WTC11 (cell line): ENCODE measurements around the gene NFATC1. TPM values are rescaled to one million over a fixed set of nuclear protein-coding genes. Genes with fewer than 3 reads are reported as not detected.

ENCODE experiments used
- ATAC-seq: fragments of 200-7000 bp; cut with Tn5 transposase; 2 replicates; pipeline ENCODE4 v1.10.0; 2021; ENCODE audit warnings: mild to moderate bottlenecking, moderate library complexity
- CTCF ChIA-PET: fragments of 300-600 bp; sonication (Branson Sonifier 250); formaldehyde crosslinking; loops from one replicate; lab custom pipeline; 2021; ENCODE audit warnings: antibody characterized with exemption; lab: Charles Lee
- POLR2A ChIA-PET: fragments of 350-600 bp; sonication (Branson Sonifier 250); formaldehyde crosslinking; loops from one replicate; lab custom pipeline; 2021; ENCODE audit warnings: antibody characterized with exemption; lab: Charles Lee
- DNase-seq: peaks from one replicate; pipeline ENCODE4 v3.0.0; 2021; ENCODE audit warnings: low spot score
- H3K27ac Mint-ChIP-seq: 2 replicates; pipeline ENCODE4 v1.8.0; 2021; ENCODE audit warnings: mixed read lengths
- H3K27me3 Mint-ChIP-seq: 2 replicates; pipeline ENCODE4 v1.8.0; 2021; ENCODE audit warnings: low read depth, mild to moderate bottlenecking, moderate library complexity, mixed read lengths
- H3K36me3 Mint-ChIP-seq: 2 replicates; pipeline ENCODE4 v1.8.0; 2021; ENCODE audit warnings: mixed read lengths
- H3K4me1 Mint-ChIP-seq: 2 replicates; pipeline ENCODE4 v1.8.0; 2022; ENCODE audit warnings: mixed read lengths
- H3K4me3 Mint-ChIP-seq: 2 replicates; pipeline ENCODE4 v1.8.0; 2021; ENCODE audit warnings: mild to moderate bottlenecking, moderate library complexity, mixed read lengths
- H3K9me3 Mint-ChIP-seq: 2 replicates; pipeline ENCODE4 v1.8.0; 2021; ENCODE audit warnings: mixed read lengths
- IRF2 ChIP-seq: sonication (generic); formaldehyde crosslinking; IDR thresholded peaks from 2 replicates; pipeline ENCODE4 v1.8.0; 2022; ENCODE audit warnings: low read depth, missing genetic modification reagents, borderline replicate concordance
- KAT7 ChIP-seq: sonication (generic); formaldehyde crosslinking; IDR thresholded peaks from 2 replicates; pipeline ENCODE4 v1.8.1; 2023; ENCODE audit warnings: missing genetic modification reagents, mild to moderate bottlenecking, borderline replicate concordance
- NR2C2 ChIP-seq: sonication (generic); formaldehyde crosslinking; IDR thresholded peaks from 2 replicates; pipeline ENCODE4 v1.8.0; 2022; ENCODE audit warnings: mild to moderate bottlenecking, missing genetic modification reagents
- RORB ChIP-seq: fragments of 250-450 bp; sonication (Bioruptor Pico); IDR thresholded peaks from 2 replicates; pipeline ENCODE4 v1.9.0; 2021; ENCODE audit warnings: mild to moderate bottlenecking
- SOX15 ChIP-seq: fragments of 250-450 bp; sonication (Bioruptor Pico); IDR thresholded peaks from 2 replicates; pipeline ENCODE4 v1.9.0; 2021; ENCODE audit warnings: mild to moderate bottlenecking
- total RNA-seq: library from RNA; stranded (reverse); gene quantifications from 3 replicates; pipeline ENCODE4 v1.2.3, GENCODE V29; 2021
- TF ChIP-seq, protein P1 (sequence below): sonication (generic); formaldehyde crosslinking; IDR thresholded peaks from 2 replicates; pipeline ENCODE4 v1.8.0; 2023; ENCODE audit warnings: missing genetic modification reagents, mild to moderate bottlenecking, borderline replicate concordance
- TF ChIP-seq, protein P2 (sequence below): sonication (generic); formaldehyde crosslinking; IDR thresholded peaks from 2 replicates; pipeline ENCODE4 v1.8.0; 2022; ENCODE audit warnings: mild to moderate bottlenecking, missing genetic modification reagents
- TF ChIP-seq, protein P3 (sequence below): fragments of 250-450 bp; sonication (Bioruptor Pico); IDR thresholded peaks from 2 replicates; pipeline ENCODE4 v1.9.0; 2021; ENCODE audit warnings: mild to moderate bottlenecking
- TF ChIP-seq, protein P4 (sequence below): fragments of 250-450 bp; sonication (Bioruptor Pico); conservative IDR thresholded peaks from 2 replicates; pipeline ENCODE4 v1.9.0; 2021; ENCODE audit warnings: mild to moderate bottlenecking
- TF ChIP-seq, protein P5 (sequence below): sonication (generic); formaldehyde crosslinking; conservative IDR thresholded peaks from 2 replicates; pipeline ENCODE4 v1.8.1; 2023; ENCODE audit warnings: mild to moderate bottlenecking, low read depth, missing genetic modification reagents, moderate library complexity
- TF ChIP-seq, protein P6 (sequence below): fragments of 250-450 bp; sonication (Bioruptor Pico); IDR thresholded peaks from 2 replicates; pipeline ENCODE4 v1.9.0; 2021; ENCODE audit warnings: mild to moderate bottlenecking, borderline replicate concordance

NFATC1 gene
- total RNA-seq, 1 experiment from 2014 or later, result 20.2 TPM

DNA sequence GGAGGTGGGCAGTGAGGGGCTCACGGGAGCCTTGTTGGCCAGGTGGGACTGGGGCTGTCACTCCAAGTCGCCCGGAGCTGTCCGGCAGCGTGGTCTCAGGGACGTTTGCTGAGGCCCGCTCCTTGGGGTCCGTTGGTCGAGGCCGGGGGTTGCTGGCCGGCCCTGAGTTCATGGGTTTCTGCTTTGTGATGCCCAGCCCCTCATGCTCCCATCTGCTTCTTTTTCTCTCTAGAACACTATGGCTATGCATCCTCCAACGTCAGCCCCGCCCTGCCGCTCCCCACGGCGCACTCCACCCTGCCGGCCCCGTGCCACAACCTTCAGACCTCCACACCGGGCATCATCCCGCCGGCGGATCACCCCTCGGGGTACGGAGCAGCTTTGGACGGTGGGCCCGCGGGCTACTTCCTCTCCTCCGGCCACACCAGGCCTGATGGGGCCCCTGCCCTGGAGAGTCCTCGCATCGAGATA lies 14.5 kb downstream of the NFATC1 start (continued):
- no peak for TF ChIP-seq KAT7 (CRISPR knock-in tag)
- TF ChIP-seq NR2C2 (CRISPR knock-in tag), result no peak
- TF ChIP-seq, protein P1, sequence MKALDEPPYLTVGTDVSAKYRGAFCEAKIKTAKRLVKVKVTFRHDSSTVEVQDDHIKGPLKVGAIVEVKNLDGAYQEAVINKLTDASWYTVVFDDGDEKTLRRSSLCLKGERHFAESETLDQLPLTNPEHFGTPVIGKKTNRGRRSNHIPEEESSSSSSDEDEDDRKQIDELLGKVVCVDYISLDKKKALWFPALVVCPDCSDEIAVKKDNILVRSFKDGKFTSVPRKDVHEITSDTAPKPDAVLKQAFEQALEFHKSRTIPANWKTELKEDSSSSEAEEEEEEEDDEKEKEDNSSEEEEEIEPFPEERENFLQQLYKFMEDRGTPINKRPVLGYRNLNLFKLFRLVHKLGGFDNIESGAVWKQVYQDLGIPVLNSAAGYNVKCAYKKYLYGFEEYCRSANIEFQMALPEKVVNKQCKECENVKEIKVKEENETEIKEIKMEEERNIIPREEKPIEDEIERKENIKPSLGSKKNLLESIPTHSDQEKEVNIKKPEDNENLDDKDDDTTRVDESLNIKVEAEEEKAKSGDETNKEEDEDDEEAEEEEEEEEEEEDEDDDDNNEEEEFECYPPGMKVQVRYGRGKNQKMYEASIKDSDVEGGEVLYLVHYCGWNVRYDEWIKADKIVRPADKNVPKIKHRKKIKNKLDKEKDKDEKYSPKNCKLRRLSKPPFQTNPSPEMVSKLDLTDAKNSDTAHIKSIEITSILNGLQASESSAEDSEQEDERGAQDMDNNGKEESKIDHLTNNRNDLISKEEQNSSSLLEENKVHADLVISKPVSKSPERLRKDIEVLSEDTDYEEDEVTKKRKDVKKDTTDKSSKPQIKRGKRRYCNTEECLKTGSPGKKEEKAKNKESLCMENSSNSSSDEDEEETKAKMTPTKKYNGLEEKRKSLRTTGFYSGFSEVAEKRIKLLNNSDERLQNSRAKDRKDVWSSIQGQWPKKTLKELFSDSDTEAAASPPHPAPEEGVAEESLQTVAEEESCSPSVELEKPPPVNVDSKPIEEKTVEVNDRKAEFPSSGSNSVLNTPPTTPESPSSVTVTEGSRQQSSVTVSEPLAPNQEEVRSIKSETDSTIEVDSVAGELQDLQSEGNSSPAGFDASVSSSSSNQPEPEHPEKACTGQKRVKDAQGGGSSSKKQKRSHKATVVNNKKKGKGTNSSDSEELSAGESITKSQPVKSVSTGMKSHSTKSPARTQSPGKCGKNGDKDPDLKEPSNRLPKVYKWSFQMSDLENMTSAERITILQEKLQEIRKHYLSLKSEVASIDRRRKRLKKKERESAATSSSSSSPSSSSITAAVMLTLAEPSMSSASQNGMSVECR (CRISPR knock-in tag), result no peak
- TF ChIP-seq SOX15, result no peak
- TF ChIP-seq RORB (CRISPR knock-in tag), result no peak
- TF ChIP-seq IRF2 (CRISPR knock-in tag), result no peak

DNA sequence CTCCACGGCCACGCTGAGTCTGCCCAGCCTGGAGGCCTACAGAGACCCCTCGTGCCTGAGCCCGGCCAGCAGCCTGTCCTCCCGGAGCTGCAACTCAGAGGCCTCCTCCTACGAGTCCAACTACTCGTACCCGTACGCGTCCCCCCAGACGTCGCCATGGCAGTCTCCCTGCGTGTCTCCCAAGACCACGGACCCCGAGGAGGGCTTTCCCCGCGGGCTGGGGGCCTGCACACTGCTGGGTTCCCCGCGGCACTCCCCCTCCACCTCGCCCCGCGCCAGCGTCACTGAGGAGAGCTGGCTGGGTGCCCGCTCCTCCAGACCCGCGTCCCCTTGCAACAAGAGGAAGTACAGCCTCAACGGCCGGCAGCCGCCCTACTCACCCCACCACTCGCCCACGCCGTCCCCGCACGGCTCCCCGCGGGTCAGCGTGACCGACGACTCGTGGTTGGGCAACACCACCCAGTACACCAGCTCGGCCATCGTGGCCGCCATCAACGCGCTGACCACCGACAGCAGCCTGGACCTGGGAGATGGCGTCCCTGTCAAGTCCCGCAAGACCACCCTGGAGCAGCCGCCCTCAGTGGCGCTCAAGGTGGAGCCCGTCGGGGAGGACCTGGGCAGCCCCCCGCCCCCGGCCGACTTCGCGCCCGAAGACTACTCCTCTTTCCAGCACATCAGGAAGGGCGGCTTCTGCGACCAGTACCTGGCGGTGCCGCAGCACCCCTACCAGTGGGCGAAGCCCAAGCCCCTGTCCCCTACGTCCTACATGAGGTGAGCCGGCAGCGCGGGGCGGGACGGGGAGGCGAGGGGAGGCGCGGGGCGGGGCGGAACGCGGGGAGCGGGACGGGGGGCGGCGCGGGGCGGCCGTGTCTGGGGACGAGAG lies 15.2 kb downstream of the NFATC1 start:
- CTCF ChIA-PET, result interaction anchor here (0.5 kb wide), 1 partner anchor 63 kb away, joined by 3 read pairs; no protein-coding TSS in a partner anchor
- DNase-seq (no peak), ATAC-seq (no peak)
- Mint-ChIP-seq H3K27me3 (no peaks in the 10 kb centered on the region), H3K9me3 (no peaks in the 10 kb centered on the region), H3K4me1 (peaks cover 15% of the 10 kb centered on the region), H3K4me3 (no peak overlapping the region), H3K27ac (no peak overlapping the region), H3K36me3 (peaks cover 3% of the 10 kb centered on the region; the same call in 1 of the 2 replicates)
- POLR2A ChIA-PET, result no interaction called here
- TF ChIP-seq, protein P2, sequence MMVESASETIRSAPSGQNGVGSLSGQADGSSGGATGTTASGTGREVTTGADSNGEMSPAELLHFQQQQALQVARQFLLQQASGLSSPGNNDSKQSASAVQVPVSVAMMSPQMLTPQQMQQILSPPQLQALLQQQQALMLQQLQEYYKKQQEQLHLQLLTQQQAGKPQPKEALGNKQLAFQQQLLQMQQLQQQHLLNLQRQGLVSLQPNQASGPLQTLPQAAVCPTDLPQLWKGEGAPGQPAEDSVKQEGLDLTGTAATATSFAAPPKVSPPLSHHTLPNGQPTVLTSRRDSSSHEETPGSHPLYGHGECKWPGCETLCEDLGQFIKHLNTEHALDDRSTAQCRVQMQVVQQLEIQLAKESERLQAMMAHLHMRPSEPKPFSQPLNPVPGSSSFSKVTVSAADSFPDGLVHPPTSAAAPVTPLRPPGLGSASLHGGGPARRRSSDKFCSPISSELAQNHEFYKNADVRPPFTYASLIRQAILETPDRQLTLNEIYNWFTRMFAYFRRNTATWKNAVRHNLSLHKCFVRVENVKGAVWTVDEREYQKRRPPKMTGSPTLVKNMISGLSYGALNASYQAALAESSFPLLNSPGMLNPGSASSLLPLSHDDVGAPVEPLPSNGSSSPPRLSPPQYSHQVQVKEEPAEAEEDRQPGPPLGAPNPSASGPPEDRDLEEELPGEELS, result no peak
- TF ChIP-seq, protein P3, sequence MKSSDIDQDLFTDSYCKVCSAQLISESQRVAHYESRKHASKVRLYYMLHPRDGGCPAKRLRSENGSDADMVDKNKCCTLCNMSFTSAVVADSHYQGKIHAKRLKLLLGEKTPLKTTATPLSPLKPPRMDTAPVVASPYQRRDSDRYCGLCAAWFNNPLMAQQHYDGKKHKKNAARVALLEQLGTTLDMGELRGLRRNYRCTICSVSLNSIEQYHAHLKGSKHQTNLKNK (CRISPR knock-in tag), result no peak
- TF ChIP-seq, protein P4, sequence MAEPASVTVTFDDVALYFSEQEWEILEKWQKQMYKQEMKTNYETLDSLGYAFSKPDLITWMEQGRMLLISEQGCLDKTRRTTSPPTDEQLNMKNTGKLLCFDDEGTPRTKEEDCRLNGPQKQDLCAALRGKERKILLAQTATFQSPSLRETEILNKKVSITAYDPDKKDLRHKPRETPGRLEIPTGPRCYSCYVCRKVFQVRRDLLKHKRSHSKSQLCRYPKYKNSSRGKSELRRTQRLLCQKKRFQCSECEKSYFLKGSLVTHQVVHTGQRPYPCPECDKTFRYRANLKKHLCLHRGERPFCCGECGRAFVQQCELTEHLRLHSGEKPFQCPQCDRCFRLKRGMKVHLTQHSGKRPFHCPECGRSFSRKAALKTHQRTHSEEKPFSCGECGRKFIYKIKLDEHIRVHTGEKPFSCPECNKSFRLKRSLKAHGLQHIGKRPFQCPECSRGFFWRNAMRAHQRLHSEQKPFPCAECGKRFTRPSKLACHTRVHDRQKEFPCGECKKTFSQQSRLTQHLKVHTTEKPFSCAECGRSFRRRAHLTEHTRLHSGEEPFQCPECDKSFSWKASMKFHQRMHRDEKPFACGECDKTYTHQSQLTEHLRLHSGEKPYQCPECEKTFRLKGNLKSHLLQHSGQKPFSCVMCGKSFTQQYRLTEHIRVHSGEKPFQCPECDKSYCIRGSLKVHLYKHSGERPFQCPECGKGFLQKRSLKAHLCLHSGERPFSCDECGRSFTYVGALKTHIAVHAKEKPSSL (CRISPR knock-in tag), result no peak
- TF ChIP-seq, protein P5, sequence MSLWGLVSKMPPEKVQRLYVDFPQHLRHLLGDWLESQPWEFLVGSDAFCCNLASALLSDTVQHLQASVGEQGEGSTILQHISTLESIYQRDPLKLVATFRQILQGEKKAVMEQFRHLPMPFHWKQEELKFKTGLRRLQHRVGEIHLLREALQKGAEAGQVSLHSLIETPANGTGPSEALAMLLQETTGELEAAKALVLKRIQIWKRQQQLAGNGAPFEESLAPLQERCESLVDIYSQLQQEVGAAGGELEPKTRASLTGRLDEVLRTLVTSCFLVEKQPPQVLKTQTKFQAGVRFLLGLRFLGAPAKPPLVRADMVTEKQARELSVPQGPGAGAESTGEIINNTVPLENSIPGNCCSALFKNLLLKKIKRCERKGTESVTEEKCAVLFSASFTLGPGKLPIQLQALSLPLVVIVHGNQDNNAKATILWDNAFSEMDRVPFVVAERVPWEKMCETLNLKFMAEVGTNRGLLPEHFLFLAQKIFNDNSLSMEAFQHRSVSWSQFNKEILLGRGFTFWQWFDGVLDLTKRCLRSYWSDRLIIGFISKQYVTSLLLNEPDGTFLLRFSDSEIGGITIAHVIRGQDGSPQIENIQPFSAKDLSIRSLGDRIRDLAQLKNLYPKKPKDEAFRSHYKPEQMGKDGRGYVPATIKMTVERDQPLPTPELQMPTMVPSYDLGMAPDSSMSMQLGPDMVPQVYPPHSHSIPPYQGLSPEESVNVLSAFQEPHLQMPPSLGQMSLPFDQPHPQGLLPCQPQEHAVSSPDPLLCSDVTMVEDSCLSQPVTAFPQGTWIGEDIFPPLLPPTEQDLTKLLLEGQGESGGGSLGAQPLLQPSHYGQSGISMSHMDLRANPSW, result no peak
- TF ChIP-seq, protein P1 (CRISPR knock-in tag), result no peak
- TF ChIP-seq NR2C2 (CRISPR knock-in tag) (no peak), IRF2 (CRISPR knock-in tag) (no peak)
- TF ChIP-seq, protein P6, sequence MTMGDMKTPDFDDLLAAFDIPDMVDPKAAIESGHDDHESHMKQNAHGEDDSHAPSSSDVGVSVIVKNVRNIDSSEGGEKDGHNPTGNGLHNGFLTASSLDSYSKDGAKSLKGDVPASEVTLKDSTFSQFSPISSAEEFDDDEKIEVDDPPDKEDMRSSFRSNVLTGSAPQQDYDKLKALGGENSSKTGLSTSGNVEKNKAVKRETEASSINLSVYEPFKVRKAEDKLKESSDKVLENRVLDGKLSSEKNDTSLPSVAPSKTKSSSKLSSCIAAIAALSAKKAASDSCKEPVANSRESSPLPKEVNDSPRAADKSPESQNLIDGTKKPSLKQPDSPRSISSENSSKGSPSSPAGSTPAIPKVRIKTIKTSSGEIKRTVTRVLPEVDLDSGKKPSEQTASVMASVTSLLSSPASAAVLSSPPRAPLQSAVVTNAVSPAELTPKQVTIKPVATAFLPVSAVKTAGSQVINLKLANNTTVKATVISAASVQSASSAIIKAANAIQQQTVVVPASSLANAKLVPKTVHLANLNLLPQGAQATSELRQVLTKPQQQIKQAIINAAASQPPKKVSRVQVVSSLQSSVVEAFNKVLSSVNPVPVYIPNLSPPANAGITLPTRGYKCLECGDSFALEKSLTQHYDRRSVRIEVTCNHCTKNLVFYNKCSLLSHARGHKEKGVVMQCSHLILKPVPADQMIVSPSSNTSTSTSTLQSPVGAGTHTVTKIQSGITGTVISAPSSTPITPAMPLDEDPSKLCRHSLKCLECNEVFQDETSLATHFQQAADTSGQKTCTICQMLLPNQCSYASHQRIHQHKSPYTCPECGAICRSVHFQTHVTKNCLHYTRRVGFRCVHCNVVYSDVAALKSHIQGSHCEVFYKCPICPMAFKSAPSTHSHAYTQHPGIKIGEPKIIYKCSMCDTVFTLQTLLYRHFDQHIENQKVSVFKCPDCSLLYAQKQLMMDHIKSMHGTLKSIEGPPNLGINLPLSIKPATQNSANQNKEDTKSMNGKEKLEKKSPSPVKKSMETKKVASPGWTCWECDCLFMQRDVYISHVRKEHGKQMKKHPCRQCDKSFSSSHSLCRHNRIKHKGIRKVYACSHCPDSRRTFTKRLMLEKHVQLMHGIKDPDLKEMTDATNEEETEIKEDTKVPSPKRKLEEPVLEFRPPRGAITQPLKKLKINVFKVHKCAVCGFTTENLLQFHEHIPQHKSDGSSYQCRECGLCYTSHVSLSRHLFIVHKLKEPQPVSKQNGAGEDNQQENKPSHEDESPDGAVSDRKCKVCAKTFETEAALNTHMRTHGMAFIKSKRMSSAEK (CRISPR knock-in tag), result no peak
